ENCODE measurements around the gene CACFD1. TPM values are rescaled to one million over a fixed set of nuclear protein-coding genes. Genes with fewer than 3 reads are reported as not detected.

Gene CACFD1
- 23.3 TPM for total RNA-seq

DNA sequence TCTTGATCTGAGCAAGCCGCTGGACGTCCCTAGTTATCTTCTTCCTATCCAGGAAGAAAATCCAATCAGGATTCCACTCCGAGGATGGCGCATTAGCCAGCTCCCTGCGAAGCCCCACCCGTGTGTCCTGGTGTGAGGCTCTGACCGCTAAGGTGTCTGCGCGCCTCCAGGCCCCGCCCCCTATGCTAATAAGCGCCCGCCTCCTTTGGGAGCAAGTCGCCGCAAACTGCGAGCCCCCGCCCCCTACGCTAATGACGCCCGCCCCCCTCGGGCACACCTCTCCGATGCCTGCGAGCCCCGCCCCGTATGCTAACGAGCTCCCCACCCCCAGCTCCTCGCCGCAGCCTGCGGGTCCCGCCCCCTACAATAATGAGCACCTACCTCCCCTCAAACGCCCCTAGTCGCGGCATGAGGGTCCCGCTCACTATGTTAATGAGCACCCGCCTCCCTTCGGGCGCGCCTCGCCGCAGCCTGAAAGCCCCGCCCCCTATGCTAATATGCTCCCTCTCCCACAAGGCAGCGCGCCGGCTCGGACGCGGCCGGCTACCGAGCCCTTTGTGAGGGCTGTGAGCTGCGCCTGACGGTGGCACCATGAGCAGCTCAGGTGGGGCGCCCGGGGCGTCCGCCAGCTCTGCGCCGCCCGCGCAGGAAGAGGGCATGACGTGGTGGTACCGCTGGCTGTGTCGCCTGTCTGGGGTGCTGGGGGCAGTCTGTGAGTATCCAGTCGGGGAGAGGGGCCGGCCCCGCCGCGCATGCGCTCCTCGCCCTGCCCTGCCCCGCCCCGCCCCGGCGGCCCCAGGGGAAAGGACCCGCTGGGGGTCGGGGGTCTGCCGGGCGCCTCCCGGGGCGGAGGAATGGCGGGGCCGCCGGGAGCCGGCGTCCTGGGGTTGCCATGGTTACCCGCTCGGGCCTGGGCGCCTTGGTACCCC lies at the start of gene CACFD1:
Gene CACFD1, plus strand, starts transcription at position 503 of the 929 bp plus-strand sequence. Its CDS starts 89 bp downstream, at position 592.

DNA sequence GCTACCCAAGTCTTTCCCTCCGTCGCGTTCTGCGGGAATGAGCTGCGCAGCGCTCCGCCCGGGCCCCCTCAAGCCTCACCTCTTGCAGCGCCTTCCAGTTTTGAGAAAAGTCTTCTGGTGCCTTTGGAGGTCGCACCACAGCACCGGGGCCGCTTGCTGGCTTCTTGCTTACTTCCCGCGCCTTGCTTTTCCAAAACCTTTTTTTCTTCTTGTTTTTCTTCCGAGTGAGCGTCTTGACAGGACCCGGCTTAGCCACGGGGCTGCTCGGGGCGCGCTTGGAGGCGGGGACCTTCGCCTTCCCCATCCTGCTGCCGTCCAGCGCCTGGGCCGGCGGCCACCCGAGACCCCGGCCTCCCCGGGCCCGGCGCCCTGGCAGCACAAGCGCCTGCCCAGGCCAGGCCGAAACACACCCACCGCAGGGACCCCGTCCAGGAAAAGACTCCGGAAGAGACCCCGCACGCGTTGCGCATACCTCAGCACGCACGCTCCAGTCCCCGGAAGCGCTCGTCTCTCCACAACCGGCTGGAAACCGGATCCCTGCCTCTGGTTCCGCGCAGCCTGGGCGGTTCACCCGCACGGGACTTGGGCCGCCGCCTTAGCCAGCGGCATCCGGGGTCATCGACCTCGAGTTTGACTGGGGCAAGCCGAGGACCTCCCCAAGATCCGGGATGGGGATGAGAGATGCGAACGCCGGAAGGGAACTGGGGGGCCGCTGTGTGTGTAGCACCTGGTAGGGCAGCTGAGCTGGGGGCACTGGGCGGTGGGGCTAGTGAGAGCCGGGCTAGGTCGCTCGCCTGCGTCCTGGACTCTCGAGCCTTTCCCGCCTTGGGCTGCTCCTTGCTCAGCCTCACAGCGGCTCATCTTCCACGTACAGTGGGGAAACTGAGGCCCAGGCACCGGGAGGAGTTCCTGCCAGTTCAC lies 42.0 kb upstream of the CACFD1 start, which contains the start of gene REXO4:
Gene REXO4, minus strand, starts transcription at position 470 of the 921 bp plus-strand sequence. Its CDS starts 166 bp downstream, at position 304.

DNA sequence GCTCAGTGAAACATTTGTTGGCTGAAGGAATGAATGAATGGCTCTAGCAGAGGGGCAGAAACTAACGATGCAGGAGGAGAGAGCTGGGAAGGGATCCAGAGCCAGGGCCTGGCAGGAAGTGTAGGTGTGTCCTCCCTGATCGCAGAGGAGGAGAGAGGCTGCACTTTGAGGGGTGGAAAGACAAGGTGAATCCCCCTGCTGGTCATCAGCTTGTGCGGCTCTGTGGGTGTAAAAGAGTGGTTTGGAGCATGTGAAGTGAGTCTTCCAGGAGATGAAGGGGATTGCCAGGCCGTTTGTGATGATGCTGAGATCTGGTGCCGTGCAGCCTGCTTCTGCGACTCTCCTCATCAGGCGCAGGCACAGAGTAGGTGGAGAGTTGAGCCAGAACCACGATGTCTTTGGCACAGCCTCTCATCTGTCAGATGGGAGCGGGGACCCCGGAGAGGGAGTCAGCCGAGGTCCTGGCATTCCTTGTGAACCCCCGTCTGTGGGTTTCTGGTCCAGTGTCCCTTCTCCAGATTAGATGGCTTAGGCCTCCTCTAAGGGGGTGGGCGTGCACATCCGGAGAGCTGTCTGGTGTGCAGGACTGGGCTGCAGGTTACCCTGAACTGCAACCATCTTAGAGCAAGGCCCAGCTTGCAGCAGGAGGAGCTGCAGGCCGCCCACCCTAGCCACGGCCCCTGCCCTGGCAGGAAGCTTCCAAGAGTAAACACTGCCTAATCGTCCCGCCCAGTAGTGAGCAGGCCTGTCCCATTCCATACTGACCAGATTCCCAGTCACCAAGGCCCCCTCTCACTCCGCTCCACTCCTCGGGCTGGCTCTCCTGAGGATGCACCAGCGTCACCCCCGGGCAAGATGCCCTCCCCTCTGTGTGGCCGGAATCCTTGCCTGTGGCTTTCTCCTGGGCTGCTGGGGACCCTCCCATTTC lies 37.9 kb upstream of the CACFD1 start, which contains the start of gene ADAMTS13:
Gene ADAMTS13, plus strand, starts transcription at position 753 of the 928 bp plus-strand sequence. Its CDS starts 77 bp downstream, at position 830.

DNA sequence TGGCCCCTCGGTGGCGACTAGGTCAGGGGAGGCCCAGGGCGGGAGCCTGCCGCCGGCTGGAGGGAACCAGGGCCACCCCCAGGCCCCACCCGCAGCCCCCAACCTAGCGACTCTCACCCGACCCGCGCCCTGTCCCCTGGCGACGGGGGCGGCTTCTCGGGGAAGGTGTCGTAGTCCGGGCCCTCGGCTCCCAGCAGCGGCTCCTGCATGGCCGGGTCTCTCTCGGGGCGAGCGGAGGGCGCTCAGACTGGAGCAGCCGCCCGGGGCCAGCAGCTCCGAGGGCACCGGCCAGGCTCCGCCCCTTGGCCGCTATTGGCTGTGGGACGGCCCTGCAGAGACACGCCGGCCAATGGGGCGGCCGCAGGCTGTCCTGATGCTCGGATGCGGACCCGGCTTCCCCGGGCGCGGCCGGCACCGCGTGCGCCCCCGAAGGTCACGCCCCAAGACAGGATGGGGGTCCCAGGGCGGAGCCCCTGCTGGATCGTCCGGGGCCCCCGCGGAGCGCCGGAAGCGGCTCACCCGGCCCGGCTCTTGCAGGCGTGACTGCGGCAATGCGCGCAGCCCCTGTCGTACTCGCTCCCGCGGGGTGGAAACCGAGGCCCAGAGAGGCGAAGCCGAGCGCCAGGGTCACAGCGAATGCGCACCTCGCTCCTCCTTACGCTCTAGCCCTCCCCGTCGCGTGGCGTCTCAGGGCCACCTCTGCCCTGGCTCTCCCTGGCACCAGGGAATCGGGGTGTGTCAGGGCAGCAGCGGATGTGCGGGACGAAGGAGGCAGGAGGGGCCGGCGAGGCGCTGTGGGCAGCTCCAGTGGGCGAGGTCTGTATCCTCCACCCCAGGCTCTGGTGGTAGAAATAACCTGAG lies 19.3 kb downstream of the CACFD1 start, which contains the start of gene SLC2A6:
Gene SLC2A6, minus strand, starts transcription at position 249 of the 861 bp plus-strand sequence. Its CDS starts 40 bp downstream, at position 209.

Other genes with a start within 250 kb of the CACFD1 start
- gene ABO, start 184.8 kb upstream of the CACFD1 start, total RNA-seq, result 5.1 TPM
- 18.0 TPM for gene SURF6, start 123.8 kb upstream of the CACFD1 start, total RNA-seq
- 27.1 TPM for gene MED22, start 111.8 kb upstream of the CACFD1 start, total RNA-seq
- 1,659 TPM for gene RPL7A, start 111.8 kb upstream of the CACFD1 start, total RNA-seq
- gene SURF1, start 103.5 kb upstream of the CACFD1 start, total RNA-seq, result 29.8 TPM
- gene SURF2, start 103.4 kb upstream of the CACFD1 start, total RNA-seq, result 22.6 TPM
- 148 TPM for gene SURF4, start 83.9 kb upstream of the CACFD1 start, total RNA-seq
- gene STKLD1, start 83.6 kb upstream of the CACFD1 start, total RNA-seq, result 2.0 TPM
- 15.8 TPM for gene REXO4, start 42.0 kb upstream of the CACFD1 start, total RNA-seq
- 6.0 TPM for gene ADAMTS13, start 37.6 kb upstream of the CACFD1 start, total RNA-seq
- gene SLC2A6, start 19.1 kb downstream of the CACFD1 start, total RNA-seq, result 4.0 TPM
- 2.8 TPM for gene MYMK, start 65.0 kb downstream of the CACFD1 start, total RNA-seq
- 8.9 TPM for gene ADAMTSL2, start 74.7 kb downstream of the CACFD1 start, total RNA-seq
- gene FAM163B, start 149.4 kb downstream of the CACFD1 start, total RNA-seq, result 2.7 TPM
- gene DBH, start 176.4 kb downstream of the CACFD1 start, total RNA-seq, result 1.1 TPM

Data from metanephros (tissue), 1 donor.